MG63 (cell line): ENCODE data around the gene GPR107. TPM values are rescaled to one million over a fixed set of nuclear protein-coding genes. Genes with fewer than 3 reads are reported as not detected.

ENCODE experiments used
- DNase-seq: peaks from one replicate; pipeline ENCODE4 v3.0.0-alpha.2; 2020
- H3K27me3 ChIP-seq: fragments of 250-450 bp; sonication (Bioruptor Pico); 2 replicates; pipeline ENCODE4 v1.5.1; 2020; ENCODE audit warnings: mild to moderate bottlenecking, moderate library complexity
- H3K36me3 ChIP-seq: fragments of 250-450 bp; sonication (Bioruptor Pico); 2 replicates; pipeline ENCODE4 v1.5.1; 2020; ENCODE audit warnings: mild to moderate bottlenecking, moderate library complexity
- H3K4me3 ChIP-seq: fragments of 250-450 bp; sonication (Bioruptor Pico); 2 replicates; pipeline ENCODE4 v1.5.1; 2020; ENCODE audit warnings: mild to moderate bottlenecking, moderate library complexity
- H3K9me3 ChIP-seq: fragments of 250-450 bp; sonication (Bioruptor Pico); 2 replicates; pipeline ENCODE4 v1.5.1; 2020; ENCODE audit warnings: mild to moderate bottlenecking, moderate library complexity
- total RNA-seq: library from RNA; depleted of rRNA; stranded (reverse); fragments of >200 nt; shearing (Covaris generic); gene quantifications from 2 replicates; pipeline ENCODE4 v1.2.3, GENCODE V29; 2014; ENCODE audit warnings: low replicate concordance

GPR107 gene
- total RNA-seq, 1 experiment from 2014 or later, result 10.9 TPM

- no peaks in the 10 kb centered on the region for H3K9me3 ChIP-seq
- no peak for DNase-seq
- H3K4me3 ChIP-seq, result no peak overlapping the region
- H3K36me3 ChIP-seq, result peaks cover 25% of the 10 kb centered on the region
- no peaks in the 10 kb centered on the region for H3K27me3 ChIP-seq
Observed at GRCh38 chr9:130129432-130130061, 75.8 kb downstream of the GPR107 start.

DNA sequence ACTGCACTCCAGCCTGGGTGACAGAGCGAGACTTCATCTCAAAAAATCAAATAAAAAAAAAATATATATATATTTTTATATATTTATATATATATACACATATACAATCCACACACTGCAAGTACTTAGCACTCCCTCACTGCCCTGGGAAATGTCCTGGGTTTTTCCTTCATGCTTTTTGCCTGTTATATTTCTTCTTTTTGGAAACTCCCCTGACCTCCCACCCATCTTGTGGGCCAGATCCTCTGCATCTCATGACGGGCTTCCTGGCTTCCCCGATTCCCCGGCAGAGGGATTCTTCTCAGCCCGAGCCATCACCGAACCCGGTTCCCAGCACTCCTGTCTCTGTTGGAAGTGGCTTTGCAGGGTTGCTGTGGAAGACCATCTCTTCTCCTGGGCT lies 79.0 kb downstream of the GPR107 start:
- no peak for DNase-seq

DNA sequence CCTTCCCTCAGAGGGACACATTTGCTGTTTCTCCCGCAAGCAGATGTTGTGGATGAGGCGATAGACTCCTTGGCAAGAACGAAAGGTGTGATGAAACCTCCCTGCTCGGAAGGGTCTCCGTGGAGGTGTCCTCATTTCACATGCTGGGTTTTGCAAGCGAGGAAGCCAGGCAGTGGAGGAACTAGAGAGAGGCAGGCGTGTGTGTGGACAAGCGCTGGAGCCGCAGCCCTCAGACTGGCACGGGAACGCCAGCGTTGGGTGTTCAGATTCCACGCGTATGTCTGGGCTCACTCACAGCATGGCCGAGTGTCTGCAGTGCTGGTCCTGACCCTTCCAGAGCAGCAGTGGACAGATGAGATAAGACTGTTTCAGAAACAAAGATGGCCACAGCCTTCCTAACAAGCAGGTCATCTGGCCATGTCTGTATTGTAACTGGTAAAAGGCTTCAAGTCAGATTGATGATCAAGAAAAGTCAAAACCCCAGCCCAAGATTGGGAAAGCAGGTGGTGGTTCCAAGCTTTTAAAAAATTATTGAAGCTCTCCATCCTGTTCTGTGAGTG lies 83.5 kb downstream of the GPR107 start:
- no peak for DNase-seq
- H3K9me3 ChIP-seq, result no peaks in the 10 kb centered on the region
- H3K27me3 ChIP-seq, result no peaks in the 10 kb centered on the region
- no peak overlapping the region for H3K4me3 ChIP-seq
- H3K36me3 ChIP-seq, result peaks cover 3% of the 10 kb centered on the region; the same call in 1 of the 2 replicates

More for the DNA sequence above, 79.0 kb downstream of the GPR107 start:
- no peaks in the 10 kb centered on the region for H3K27me3 ChIP-seq
- H3K9me3 ChIP-seq, result no peaks in the 10 kb centered on the region
- H3K36me3 ChIP-seq, result peaks cover 20% of the 10 kb centered on the region
- no peak overlapping the region for H3K4me3 ChIP-seq

DNA sequence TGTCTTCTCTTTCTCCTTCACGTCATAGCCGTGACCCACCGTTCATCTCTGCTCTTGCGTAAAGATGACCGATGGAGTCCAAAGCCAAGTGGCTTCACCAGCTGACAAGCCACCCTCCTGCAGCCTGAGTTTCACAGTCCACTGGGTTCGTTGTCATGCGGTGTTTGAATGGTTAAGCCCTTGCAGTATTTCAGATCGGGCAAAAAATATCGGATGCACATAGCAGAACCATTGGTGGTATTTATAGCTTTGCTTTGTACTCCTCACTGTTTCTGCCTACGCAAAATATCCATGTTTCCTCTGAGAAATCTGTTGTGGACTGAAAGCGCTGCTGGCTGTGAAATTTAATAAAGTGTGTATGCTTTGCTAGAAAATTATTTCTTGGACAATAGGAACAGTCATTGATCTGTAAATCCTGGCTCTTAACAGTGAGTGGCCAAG lies 84.0 kb downstream of the GPR107 start:
- no peaks in the 10 kb centered on the region for H3K9me3 ChIP-seq
- H3K36me3 ChIP-seq, result peaks cover 3% of the 10 kb centered on the region; the same call in 1 of the 2 replicates
- H3K27me3 ChIP-seq, result no peaks in the 10 kb centered on the region
- no peak overlapping the region for H3K4me3 ChIP-seq
- no peak for DNase-seq

GRCh38 chr9:130138171-130138653 lies 84.5 kb downstream of the GPR107 start:
- H3K27me3 ChIP-seq, result no peaks in the 10 kb centered on the region
- peaks cover 3% of the 10 kb centered on the region; the same call in 1 of the 2 replicates for H3K36me3 ChIP-seq
- H3K9me3 ChIP-seq, result no peaks in the 10 kb centered on the region
- DNase-seq, result peak; percentile 45
- no peak overlapping the region for H3K4me3 ChIP-seq

GRCh38 chr9:130138791-130139190 lies 85.1 kb downstream of the GPR107 start:
- DNase-seq, result peak; percentile 89
- H3K9me3 ChIP-seq, result no peaks in the 10 kb centered on the region
- peaks cover 3% of the 10 kb centered on the region; the same call in 1 of the 2 replicates for H3K36me3 ChIP-seq
- H3K4me3 ChIP-seq, result no peak overlapping the region
- H3K27me3 ChIP-seq, result no peaks in the 10 kb centered on the region

GRCh38 chr9:130139251-130139650 lies 85.5 kb downstream of the GPR107 start:
- no peaks in the 10 kb centered on the region for H3K27me3 ChIP-seq
- peaks cover 3% of the 10 kb centered on the region; the same call in 1 of the 2 replicates for H3K36me3 ChIP-seq
- H3K9me3 ChIP-seq, result no peaks in the 10 kb centered on the region
- H3K4me3 ChIP-seq, result no peak overlapping the region
- no peak for DNase-seq

GRCh38 chr9:130140706-130141105 lies 87.0 kb downstream of the GPR107 start:
- Histone ChIP-seq H3K27me3 (no peaks in the 10 kb centered on the region), H3K9me3 (no peaks in the 10 kb centered on the region), H3K36me3 (peaks cover 3% of the 10 kb centered on the region; the same call in 1 of the 2 replicates), H3K4me3 (no peak overlapping the region)
- DNase-seq, result no peak

DNA sequence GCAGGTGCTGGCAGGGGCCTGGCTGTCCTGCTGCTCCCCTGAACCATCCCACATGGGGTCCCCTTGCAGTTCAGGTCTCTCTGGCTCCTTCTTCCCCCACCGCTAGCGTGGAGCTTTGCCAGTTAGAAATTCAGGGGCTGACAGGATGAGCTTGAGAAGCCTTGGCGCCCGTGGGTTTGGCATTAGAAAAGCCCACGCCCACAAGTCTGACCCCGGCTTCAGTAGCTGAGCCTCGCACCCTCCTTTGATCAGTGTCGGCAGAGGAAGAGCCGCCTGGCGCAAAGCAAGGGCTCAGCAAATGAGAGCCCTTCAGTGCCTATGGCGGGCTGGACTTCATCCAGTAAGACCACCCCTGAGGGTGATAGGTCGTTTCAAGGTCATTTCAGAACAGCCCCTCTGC lies 88.3 kb downstream of the GPR107 start:
- DNase-seq, result no peak
- Histone ChIP-seq H3K36me3 (no peaks in the 10 kb centered on the region), H3K9me3 (no peaks in the 10 kb centered on the region), H3K27me3 (peaks cover 2% of the 10 kb centered on the region; the same call in 1 of the 2 replicates), H3K4me3 (no peak overlapping the region)

- Histone ChIP-seq H3K9me3 (no peaks in the 10 kb centered on the region), H3K36me3 (no peaks in the 10 kb centered on the region), H3K4me3 (no peak overlapping the region), H3K27me3 (peaks cover 2% of the 10 kb centered on the region; the same call in 1 of the 2 replicates)
- no peak for DNase-seq
Observed at GRCh38 chr9:130142641-130143040, 88.9 kb downstream of the GPR107 start.

- Histone ChIP-seq H3K9me3 (no peaks in the 10 kb centered on the region), H3K36me3 (no peaks in the 10 kb centered on the region), H3K4me3 (no peak overlapping the region), H3K27me3 (peaks cover 2% of the 10 kb centered on the region; the same call in 1 of the 2 replicates)
- DNase-seq, result no peak
Observed at GRCh38 chr9:130143279-130143893, 89.7 kb downstream of the GPR107 start.

- peaks cover 2% of the 10 kb centered on the region; the same call in 1 of the 2 replicates for H3K27me3 ChIP-seq
- no peaks in the 10 kb centered on the region for H3K36me3 ChIP-seq
- no peaks in the 10 kb centered on the region for H3K9me3 ChIP-seq
- peak; percentile 49 for DNase-seq
- no peak overlapping the region for H3K4me3 ChIP-seq
Observed at GRCh38 chr9:130143958-130144366, 90.3 kb downstream of the GPR107 start.

DNA sequence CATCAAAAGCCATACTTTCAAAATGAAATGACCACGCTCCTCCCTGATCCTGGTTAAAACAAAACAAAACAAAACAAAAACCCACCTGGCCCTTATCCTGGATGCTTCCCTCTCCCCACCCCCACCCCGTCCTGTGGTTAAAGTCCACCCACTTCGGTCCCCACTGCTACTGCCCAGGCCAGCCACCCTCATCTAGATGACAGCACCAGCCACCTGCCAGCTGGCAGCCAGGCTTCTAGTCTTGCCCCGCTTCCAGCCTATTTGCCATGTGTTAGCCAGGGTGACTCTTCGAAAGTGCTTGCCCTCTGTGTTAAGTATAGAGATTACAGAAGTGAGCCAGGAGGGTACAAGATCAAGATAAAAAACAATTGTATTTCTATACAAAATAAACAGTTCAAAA lies 91.0 kb downstream of the GPR107 start:
- no peak for DNase-seq
- Histone ChIP-seq H3K9me3 (no peaks in the 10 kb centered on the region), H3K27me3 (peaks cover 2% of the 10 kb centered on the region; the same call in 1 of the 2 replicates), H3K4me3 (no peak overlapping the region), H3K36me3 (no peaks in the 10 kb centered on the region)

DNA sequence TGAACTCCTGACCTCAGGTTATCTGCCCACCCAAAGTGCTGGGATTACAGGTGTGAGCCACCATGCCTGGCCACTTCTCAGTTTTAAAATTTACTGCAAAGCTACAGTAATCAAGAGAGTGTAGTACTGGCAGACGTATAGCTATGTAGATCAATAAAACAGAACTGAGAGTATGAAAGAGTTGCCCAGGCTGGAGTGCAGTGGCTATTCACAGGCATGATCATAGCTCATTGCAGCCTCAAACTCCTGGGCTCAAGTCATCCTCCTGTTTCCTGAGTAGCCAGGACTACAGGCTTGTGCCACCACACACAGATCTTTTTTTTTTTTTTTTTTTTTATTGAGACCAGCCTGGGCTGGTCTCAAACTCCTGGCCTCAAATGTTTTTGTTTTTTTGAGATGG lies 92.0 kb downstream of the GPR107 start:
- Histone ChIP-seq H3K9me3 (no peaks in the 10 kb centered on the region), H3K4me3 (no peak overlapping the region), H3K27me3 (peaks cover 2% of the 10 kb centered on the region; the same call in 1 of the 2 replicates), H3K36me3 (no peaks in the 10 kb centered on the region)
- DNase-seq, result no peak

DNA sequence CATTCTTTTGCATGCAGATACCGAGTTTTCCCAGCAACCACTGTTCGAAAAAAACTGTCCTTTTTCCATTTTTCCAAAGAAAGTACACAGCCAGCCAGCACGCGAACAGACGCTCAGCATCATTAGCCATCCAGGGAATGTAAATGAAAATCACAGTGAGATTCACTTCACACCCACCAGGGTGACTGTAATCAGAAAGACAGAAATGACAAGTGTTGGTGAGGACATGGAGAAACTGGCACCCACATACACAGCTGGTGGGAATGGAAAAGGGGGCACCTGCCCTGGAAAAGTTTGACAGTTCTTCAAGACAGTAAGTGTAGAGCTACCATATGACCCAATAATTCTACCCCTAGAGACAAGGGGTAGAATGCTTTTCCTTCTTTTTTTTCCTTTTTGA lies 93.5 kb downstream of the GPR107 start:
- Histone ChIP-seq H3K27me3 (peaks cover 2% of the 10 kb centered on the region; the same call in 1 of the 2 replicates), H3K9me3 (no peaks in the 10 kb centered on the region), H3K36me3 (no peaks in the 10 kb centered on the region), H3K4me3 (no peak overlapping the region)
- no peak for DNase-seq

- Histone ChIP-seq H3K4me3 (no peak overlapping the region), H3K27me3 (peaks cover 2% of the 10 kb centered on the region; the same call in 1 of the 2 replicates), H3K9me3 (no peaks in the 10 kb centered on the region), H3K36me3 (no peaks in the 10 kb centered on the region)
- no peak for DNase-seq
Observed at GRCh38 chr9:130147910-130148309, 94.2 kb downstream of the GPR107 start.

GRCh38 chr9:130149031-130149430 lies 95.3 kb downstream of the GPR107 start:
- DNase-seq, result no peak
- no peaks in the 10 kb centered on the region for H3K36me3 ChIP-seq
- no peaks in the 10 kb centered on the region for H3K9me3 ChIP-seq
- H3K4me3 ChIP-seq, result no peak overlapping the region
- H3K27me3 ChIP-seq, result peaks cover 2% of the 10 kb centered on the region; the same call in 1 of the 2 replicates
